Ureter (tissue), 1 donor: ENCODE measurements around the gene RXRG. TPM values are rescaled to one million over a fixed set of nuclear protein-coding genes. Genes with fewer than 3 reads are reported as not detected.
A peak's percentile ranks its signal among the peaks of the same experiment; 100 is the strongest.
"Not testable (repeated sequence)": the region's sequence is repeated elsewhere in the genome, so short reads cannot be mapped to it uniquely, and the experiment has no call there.

Experiments used
- DNase-seq: peaks from one replicate; pipeline ENCODE4 v3.0.0-alpha.2; 2020; ENCODE audit warnings: low spot score
- total RNA-seq: library from RNA; stranded (reverse); gene quantifications from one replicate; pipeline ENCODE4 v1.2.4, GENCODE V29; 2023
- donor health status: DM: yes; HTN: yes; CAD: no.

RXRG gene
- 0.86 TPM for total RNA-seq

- DNase-seq = no peak
These were observed at the start of gene RXRG for GRCh38 chr1:165444897-165445370. RXRG (minus strand) TSS chr1:165445126; CDS start chr1:165444893, 233 bp downstream.

GRCh38 chr1:165492845-165493373 is 48.0 kb upstream of the RXRG start:
- DNase-seq = no peak

GRCh38 chr1:165490175-165490574 is 45.2 kb upstream of the RXRG start:
- DNase-seq = no peak

GRCh38 chr1:165487921-165488320 is 43.0 kb upstream of the RXRG start:
- DNase-seq = no peak

- no peak for DNase-seq
These were observed 41.7 kb upstream of the RXRG start for GRCh38 chr1:165486663-165487062.

GRCh38 chr1:165485716-165486115 is 40.8 kb upstream of the RXRG start:
- DNase-seq = no peak

GRCh38 chr1:165484532-165484931 is 39.6 kb upstream of the RXRG start:
- no peak for DNase-seq

- DNase-seq = no peak
These were observed 38.5 kb upstream of the RXRG start for GRCh38 chr1:165483412-165483811.

GRCh38 chr1:165481820-165482532 is 37.0 kb upstream of the RXRG start:
- no peak for DNase-seq

GRCh38 chr1:165476776-165477175 is 31.9 kb upstream of the RXRG start:
- DNase-seq = no peak

- DNase-seq = no peak
These were observed 29.3 kb upstream of the RXRG start for GRCh38 chr1:165474196-165474595.

GRCh38 chr1:165473081-165473480 is 28.2 kb upstream of the RXRG start:
- DNase-seq = no peak

GRCh38 chr1:165468726-165469249 is 23.9 kb upstream of the RXRG start:
- no peak for DNase-seq

GRCh38 chr1:165468253-165468652 is 23.3 kb upstream of the RXRG start:
- no peak for DNase-seq

- no peak for DNase-seq
These were observed 22.8 kb upstream of the RXRG start for GRCh38 chr1:165467706-165468105.

- DNase-seq = no peak
These were observed 19.1 kb upstream of the RXRG start for GRCh38 chr1:165463978-165464377.

GRCh38 chr1:165459683-165460082 is 14.8 kb upstream of the RXRG start:
- DNase-seq = not testable (repeated sequence)

- DNase-seq = no peak
These were observed 11.9 kb upstream of the RXRG start for GRCh38 chr1:165456861-165457260.

GRCh38 chr1:165456114-165456513 is 11.2 kb upstream of the RXRG start:
- DNase-seq = no peak

- DNase-seq = no peak
These were observed 10.2 kb upstream of the RXRG start for GRCh38 chr1:165455111-165455510.

- no peak for DNase-seq
These were observed 9.2 kb upstream of the RXRG start for GRCh38 chr1:165454091-165454610.

- DNase-seq = peak; percentile 17
These were observed 7.6 kb upstream of the RXRG start for GRCh38 chr1:165452336-165453130.
